Measurements from ENCODE around the gene CDH4. TPM values are rescaled to one million over a fixed set of nuclear protein-coding genes. Genes with fewer than 3 reads are reported as not detected.
"Not testable (repeated sequence)": the region's sequence is repeated elsewhere in the genome, so short reads cannot be mapped to it uniquely, and the experiment has no call there.

CDH4 gene
- total RNA-seq, 1 donor = 8.6 TPM

GRCh38 chr20:61406773-61407172 is 154.7 kb downstream of the CDH4 start:
- DNase-seq (ENCODE audit: low read depth in 2 of 3, low spot score in 2 of 3) = not testable (repeated sequence)

GRCh38 chr20:61407561-61407960 is 155.5 kb downstream of the CDH4 start:
- DNase-seq (ENCODE audit: low read depth in 2 of 3, low spot score in 2 of 3) = no peak

- no peak for DNase-seq (ENCODE audit: low read depth in 2 of 3, low spot score in 2 of 3)
Observed at GRCh38 chr20:61408951-61409740, 157.1 kb downstream of the CDH4 start.

- no peak for DNase-seq (ENCODE audit: low read depth in 2 of 3, low spot score in 2 of 3)
Observed at GRCh38 chr20:61411743-61412142, 159.7 kb downstream of the CDH4 start.

- DNase-seq (ENCODE audit: low read depth in 2 of 3, low spot score in 2 of 3) = no peak
Observed at GRCh38 chr20:61413752-61414151, 161.7 kb downstream of the CDH4 start.

GRCh38 chr20:61414455-61414991 is 162.5 kb downstream of the CDH4 start:
- DNase-seq (ENCODE audit: low read depth in 2 of 3, low spot score in 2 of 3) = no peak

- DNase-seq (ENCODE audit: low read depth in 2 of 3, low spot score in 2 of 3) = no peak
Observed at GRCh38 chr20:61416546-61416945, 164.5 kb downstream of the CDH4 start.

- no peak for DNase-seq (ENCODE audit: low read depth in 2 of 3, low spot score in 2 of 3)
Observed at GRCh38 chr20:61417221-61417941, 165.3 kb downstream of the CDH4 start.

- DNase-seq (ENCODE audit: low read depth in 2 of 3, low spot score in 2 of 3) = no peak
Observed at GRCh38 chr20:61419010-61419409, 166.9 kb downstream of the CDH4 start.

- DNase-seq (ENCODE audit: low read depth in 2 of 3, low spot score in 2 of 3) = no peak
Observed at GRCh38 chr20:61419501-61419900, 167.4 kb downstream of the CDH4 start.

- no peak for DNase-seq (ENCODE audit: low read depth in 2 of 3, low spot score in 2 of 3)
Observed at GRCh38 chr20:61420056-61420455, 168.0 kb downstream of the CDH4 start.

GRCh38 chr20:61420781-61421180 is 168.7 kb downstream of the CDH4 start:
- no peak for DNase-seq (ENCODE audit: low read depth in 2 of 3, low spot score in 2 of 3)

GRCh38 chr20:61422636-61423425 is 170.8 kb downstream of the CDH4 start:
- no peak for DNase-seq (ENCODE audit: low read depth in 2 of 3, low spot score in 2 of 3)

GRCh38 chr20:61424011-61424627 is 172.1 kb downstream of the CDH4 start:
- no peak for DNase-seq (ENCODE audit: low read depth in 2 of 3, low spot score in 2 of 3)

- DNase-seq (ENCODE audit: low read depth in 2 of 3, low spot score in 2 of 3) = no peak
Observed at GRCh38 chr20:61424628-61425420, 172.8 kb downstream of the CDH4 start.

GRCh38 chr20:61425541-61425991 is 173.5 kb downstream of the CDH4 start:
- not testable (repeated sequence) for DNase-seq (ENCODE audit: low read depth in 2 of 3, low spot score in 2 of 3)

GRCh38 chr20:61426352-61426751 is 174.3 kb downstream of the CDH4 start:
- no peak for DNase-seq (ENCODE audit: low read depth in 2 of 3, low spot score in 2 of 3)

- DNase-seq (ENCODE audit: low read depth in 2 of 3, low spot score in 2 of 3) = no peak
Observed at GRCh38 chr20:61429458-61430227, 177.6 kb downstream of the CDH4 start.

GRCh38 chr20:61430228-61430624 is 178.2 kb downstream of the CDH4 start:
- DNase-seq (ENCODE audit: low read depth in 2 of 3, low spot score in 2 of 3) = no peak
